Dedifferentiated amniotic fluid mesenchymal stem cell (primary cell): ENCODE data around the gene TMEM9.

Experiments used
- DNase-seq: peaks from one replicate; pipeline ENCODE4 v3.0.0-alpha.2; 2016; ENCODE audit errors: extremely low spot score

Gene TMEM9

GRCh38 chr1:201126832-201127754 lies 27.2 kb downstream of the TMEM9 start, which contains the start of gene ASCL5:
ASCL5 (minus strand) TSS chr1:201127184; CDS start chr1:201115372, 11,812 bp downstream.
- no peak for DNase-seq

- DNase-seq = no peak
These were observed 27.8 kb downstream of the TMEM9 start for GRCh38 chr1:201126463-201126831.

GRCh38 chr1:201125800-201126199 lies 28.5 kb downstream of the TMEM9 start:
- DNase-seq = no peak

GRCh38 chr1:201125019-201125418 lies 29.3 kb downstream of the TMEM9 start:
- no peak for DNase-seq

GRCh38 chr1:201123866-201124265 lies 30.4 kb downstream of the TMEM9 start:
- DNase-seq = no peak

GRCh38 chr1:201122321-201122957 lies 31.8 kb downstream of the TMEM9 start:
- DNase-seq = no peak

- no peak for DNase-seq
These were observed 34.8 kb downstream of the TMEM9 start for GRCh38 chr1:201119206-201120197.

- DNase-seq = no peak
These were observed 38.2 kb downstream of the TMEM9 start for GRCh38 chr1:201116091-201116490.

- DNase-seq = no peak
These were observed 38.8 kb downstream of the TMEM9 start for GRCh38 chr1:201115390-201115937.

GRCh38 chr1:201114245-201115131 lies 39.8 kb downstream of the TMEM9 start:
- peak; percentile 97 for DNase-seq

- DNase-seq = no peak
These were observed 40.6 kb downstream of the TMEM9 start for GRCh38 chr1:201113451-201114244.

- no peak for DNase-seq
These were observed 41.3 kb downstream of the TMEM9 start for GRCh38 chr1:201112926-201113325.

- DNase-seq = no peak
These were observed 42.0 kb downstream of the TMEM9 start, which contains the start of gene CACNA1S for GRCh38 chr1:201112173-201112731. CACNA1S (minus strand) TSS chr1:201112426; CDS start chr1:201112339, 87 bp downstream.

- no peak for DNase-seq
These were observed 42.6 kb downstream of the TMEM9 start for GRCh38 chr1:201111672-201112071.

- no peak for DNase-seq
These were observed 43.1 kb downstream of the TMEM9 start for GRCh38 chr1:201111156-201111555.

GRCh38 chr1:201110616-201111015 lies 43.7 kb downstream of the TMEM9 start:
- DNase-seq = no peak

- DNase-seq = no peak
These were observed 44.1 kb downstream of the TMEM9 start for GRCh38 chr1:201110138-201110537.

- no peak for DNase-seq
These were observed 44.6 kb downstream of the TMEM9 start for GRCh38 chr1:201109651-201110050.

GRCh38 chr1:201108614-201109013 lies 45.7 kb downstream of the TMEM9 start:
- no peak for DNase-seq
